Bladder microvascular endothelial cell (primary cell): ENCODE results near the gene KLK2. TPM values are rescaled to one million over a fixed set of nuclear protein-coding genes. Genes with fewer than 3 reads are reported as not detected.

Experiments used
- total RNA-seq: library from RNA; depleted of rRNA; stranded (reverse); fragments of >200 nt; gene quantifications from 2 replicates; pipeline ENCODE4 v1.2.3, GENCODE V29; 2014

KLK2 gene
- not detected in 2 replicates for total RNA-seq

DNA sequence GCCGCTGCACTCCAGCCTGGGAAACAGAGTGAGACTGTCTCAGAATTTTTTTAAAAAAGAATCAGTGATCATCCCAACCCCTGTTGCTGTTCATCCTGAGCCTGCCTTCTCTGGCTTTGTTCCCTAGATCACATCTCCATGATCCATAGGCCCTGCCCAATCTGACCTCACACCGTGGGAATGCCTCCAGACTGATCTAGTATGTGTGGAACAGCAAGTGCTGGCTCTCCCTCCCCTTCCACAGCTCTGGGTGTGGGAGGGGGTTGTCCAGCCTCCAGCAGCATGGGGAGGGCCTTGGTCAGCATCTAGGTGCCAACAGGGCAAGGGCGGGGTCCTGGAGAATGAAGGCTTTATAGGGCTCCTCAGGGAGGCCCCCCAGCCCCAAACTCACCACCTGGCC lies at the start of gene KLK2:
Gene KLK2, plus strand, starts transcription at position 384 of the 400 bp plus-strand sequence. CDS start 35 bp downstream, outside the sequence.

DNA sequence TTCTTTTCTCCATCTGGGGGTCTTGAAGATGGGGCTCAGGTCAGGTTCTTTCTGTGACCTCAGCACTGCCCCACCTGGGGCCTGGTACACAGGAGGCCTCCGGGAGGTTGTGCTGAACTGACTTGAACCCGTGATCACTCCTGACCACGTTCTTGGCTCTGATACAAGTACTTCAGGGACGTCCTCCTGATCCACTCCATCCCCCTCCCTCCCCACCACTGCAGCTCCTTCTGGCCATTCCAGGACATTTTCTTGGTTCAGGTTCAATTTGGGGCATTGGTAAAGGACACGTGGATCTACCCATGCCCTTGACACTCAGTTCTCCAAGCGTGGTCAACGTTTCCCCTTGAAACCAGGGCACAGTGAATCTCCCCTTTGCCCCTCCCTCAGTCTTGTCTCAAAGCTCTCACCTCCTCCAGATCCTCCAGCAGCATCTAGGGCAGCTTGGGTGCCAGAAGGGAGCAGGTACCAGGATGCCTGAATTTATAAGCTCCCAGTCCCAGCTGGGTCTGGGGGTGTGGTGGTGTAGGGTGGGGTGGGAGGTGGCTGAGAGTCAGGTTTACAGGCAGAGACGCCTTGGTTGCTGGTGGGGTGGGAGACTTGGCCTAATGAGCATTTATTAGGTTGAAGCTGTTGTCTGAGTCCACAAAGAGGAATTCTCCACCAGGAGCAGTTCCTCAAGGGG lies 40.0 kb upstream of the KLK2 start, which contains the start of gene KLK15:
Gene KLK15, minus strand, starts transcription at position 458 of the 685 bp plus-strand sequence. CDS start 2,082 bp downstream, outside the sequence.

DNA sequence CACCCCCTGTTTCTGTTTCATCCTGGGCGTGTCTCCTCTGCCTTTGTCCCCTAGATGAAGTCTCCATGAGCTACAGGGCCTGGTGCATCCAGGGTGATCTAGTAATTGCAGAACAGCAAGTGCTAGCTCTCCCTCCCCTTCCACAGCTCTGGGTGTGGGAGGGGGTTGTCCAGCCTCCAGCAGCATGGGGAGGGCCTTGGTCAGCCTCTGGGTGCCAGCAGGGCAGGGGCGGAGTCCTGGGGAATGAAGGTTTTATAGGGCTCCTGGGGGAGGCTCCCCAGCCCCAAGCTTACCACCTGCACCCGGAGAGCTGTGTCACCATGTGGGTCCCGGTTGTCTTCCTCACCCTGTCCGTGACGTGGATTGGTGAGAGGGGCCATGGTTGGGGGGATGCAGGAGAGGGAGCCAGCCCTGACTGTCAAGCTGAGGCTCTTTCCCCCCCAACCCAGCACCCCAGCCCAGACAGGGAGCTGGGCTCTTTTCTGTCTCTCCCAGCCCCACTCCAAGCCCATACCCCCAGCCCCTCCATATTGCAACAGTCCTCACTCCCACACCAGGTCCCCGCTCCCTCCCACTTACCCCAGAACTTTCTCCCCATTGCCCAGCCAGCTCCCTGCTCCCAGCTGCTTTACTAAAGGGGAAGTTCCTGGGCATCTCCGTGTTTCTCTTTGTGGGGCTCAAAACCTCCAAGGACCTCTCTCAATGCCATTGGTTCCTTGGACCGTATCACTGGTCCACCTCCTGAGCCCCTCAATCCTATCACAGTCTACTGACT lies 18.4 kb upstream of the KLK2 start, which contains the start of gene KLK3:
Gene KLK3, plus strand, starts transcription at position 280 of the 775 bp plus-strand sequence. Its CDS starts 41 bp downstream, at position 321.

DNA sequence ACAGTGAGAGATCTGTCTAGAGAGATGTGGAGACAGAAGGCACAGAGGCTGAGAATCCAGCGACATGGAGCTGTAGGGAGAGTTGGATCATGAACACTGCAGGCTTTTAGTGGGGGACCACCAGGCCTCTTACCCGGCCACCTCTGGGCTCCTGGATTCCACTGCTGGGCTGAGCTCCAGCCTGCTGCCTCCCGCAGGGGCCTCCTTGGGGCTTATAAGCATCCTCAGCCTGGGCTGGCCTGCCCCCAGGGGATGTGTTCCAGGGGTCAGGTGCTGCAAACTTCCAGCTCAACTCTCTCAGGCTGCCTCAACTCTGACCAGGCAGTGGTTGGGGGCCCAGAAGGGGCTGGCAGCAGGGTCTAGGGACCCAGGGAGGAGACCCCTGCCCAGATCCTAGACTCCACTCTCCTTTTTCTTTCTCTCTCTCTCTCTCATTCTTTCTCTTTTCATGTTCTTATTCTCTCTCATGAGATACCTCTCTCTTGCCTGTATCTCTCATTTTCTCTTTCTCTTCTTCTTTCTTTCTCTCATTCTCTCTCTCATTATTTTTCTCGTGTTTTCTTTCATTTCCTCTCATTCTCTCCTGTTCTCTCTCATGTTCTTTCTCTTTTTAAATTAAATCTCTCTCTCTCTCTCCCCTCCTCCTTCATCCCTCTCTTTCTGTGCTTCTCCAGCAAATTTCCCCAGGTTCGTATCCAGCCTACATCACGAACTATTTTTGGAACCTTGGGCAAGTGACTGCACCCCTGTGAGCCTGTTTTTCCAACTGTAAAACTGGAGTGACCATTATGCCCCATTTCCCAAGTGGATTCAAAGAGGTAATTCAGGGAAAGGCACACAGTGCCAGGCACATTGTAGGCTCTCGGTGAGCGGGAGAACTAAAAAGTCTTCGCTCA lies 38.2 kb downstream of the KLK2 start, which contains the start of gene KLK4:
Gene KLK4, minus strand, starts transcription at position 190 of the 896 bp plus-strand sequence. CDS start 657 bp downstream, outside the sequence.

Other genes with a start within 250 kb of the KLK2 start
- 0.19 TPM in 1 of 2 replicates, not detected in the other for gene SYT3, start 233.6 kb upstream of the KLK2 start, total RNA-seq
- gene C19orf81, start 224.0 kb upstream of the KLK2 start, total RNA-seq = 0.57 and 1.1 TPM in 2 replicates
- under 0.01 and 0.19 TPM in 2 replicates for gene SHANK1, start 153.6 kb upstream of the KLK2 start, total RNA-seq
- 1.0 and 2.3 TPM in 2 replicates for gene CLEC11A, start 150.1 kb upstream of the KLK2 start, total RNA-seq
- gene GPR32, start 103.0 kb upstream of the KLK2 start, total RNA-seq = not detected in 2 replicates
- gene ACP4, start 83.0 kb upstream of the KLK2 start, total RNA-seq = not detected in 2 replicates
- not detected in 2 replicates for gene KLK1, start 49.7 kb upstream of the KLK2 start, total RNA-seq
- not detected in 2 replicates for gene KLK15, start 39.9 kb upstream of the KLK2 start, total RNA-seq
- 0.16 TPM in 1 of 2 replicates, not detected in the other for gene KLK3, start 18.5 kb upstream of the KLK2 start, total RNA-seq
- not detected in 2 replicates for gene KLK4, start 38.0 kb downstream of the KLK2 start, total RNA-seq
- not detected in 2 replicates for gene KLK5, start 79.6 kb downstream of the KLK2 start, total RNA-seq
- gene KLK6, start 96.2 kb downstream of the KLK2 start, total RNA-seq = not detected in 2 replicates
- not detected in 2 replicates for gene KLK7, start 110.5 kb downstream of the KLK2 start, total RNA-seq
- gene KLK8, start 128.2 kb downstream of the KLK2 start, total RNA-seq = under 0.01 TPM in 1 of 2 replicates, not detected in the other
- gene KLK10, start 146.3 kb downstream of the KLK2 start, total RNA-seq = 2.3 TPM in 1 of 2 replicates, not detected in the other
- gene KLK11, start 153.2 kb downstream of the KLK2 start, total RNA-seq = not detected in 2 replicates
- gene KLK12, start 161.6 kb downstream of the KLK2 start, total RNA-seq = not detected in 2 replicates
- gene KLK13, start 191.7 kb downstream of the KLK2 start, total RNA-seq = not detected in 2 replicates
- gene KLK14, start 209.4 kb downstream of the KLK2 start, total RNA-seq = not detected in 2 replicates
- 3.9 and 5.4 TPM in 2 replicates for gene CTU1, start 235.0 kb downstream of the KLK2 start, total RNA-seq